Measurements from ENCODE around the gene TIFAB. TPM values are rescaled to one million over a fixed set of nuclear protein-coding genes. Genes with fewer than 3 reads are reported as not detected.

TIFAB gene
- total RNA-seq, 1 experiment from 2014 or later = not detected

- DNase-seq (ENCODE audit: low read depth) = no peak
Observed at GRCh38 chr5:135458356-135458755, 6.2 kb upstream of the TIFAB start.

- DNase-seq (ENCODE audit: low read depth) = peak; percentile 60
Observed at GRCh38 chr5:135457424-135458071, 5.4 kb upstream of the TIFAB start.

DNA sequence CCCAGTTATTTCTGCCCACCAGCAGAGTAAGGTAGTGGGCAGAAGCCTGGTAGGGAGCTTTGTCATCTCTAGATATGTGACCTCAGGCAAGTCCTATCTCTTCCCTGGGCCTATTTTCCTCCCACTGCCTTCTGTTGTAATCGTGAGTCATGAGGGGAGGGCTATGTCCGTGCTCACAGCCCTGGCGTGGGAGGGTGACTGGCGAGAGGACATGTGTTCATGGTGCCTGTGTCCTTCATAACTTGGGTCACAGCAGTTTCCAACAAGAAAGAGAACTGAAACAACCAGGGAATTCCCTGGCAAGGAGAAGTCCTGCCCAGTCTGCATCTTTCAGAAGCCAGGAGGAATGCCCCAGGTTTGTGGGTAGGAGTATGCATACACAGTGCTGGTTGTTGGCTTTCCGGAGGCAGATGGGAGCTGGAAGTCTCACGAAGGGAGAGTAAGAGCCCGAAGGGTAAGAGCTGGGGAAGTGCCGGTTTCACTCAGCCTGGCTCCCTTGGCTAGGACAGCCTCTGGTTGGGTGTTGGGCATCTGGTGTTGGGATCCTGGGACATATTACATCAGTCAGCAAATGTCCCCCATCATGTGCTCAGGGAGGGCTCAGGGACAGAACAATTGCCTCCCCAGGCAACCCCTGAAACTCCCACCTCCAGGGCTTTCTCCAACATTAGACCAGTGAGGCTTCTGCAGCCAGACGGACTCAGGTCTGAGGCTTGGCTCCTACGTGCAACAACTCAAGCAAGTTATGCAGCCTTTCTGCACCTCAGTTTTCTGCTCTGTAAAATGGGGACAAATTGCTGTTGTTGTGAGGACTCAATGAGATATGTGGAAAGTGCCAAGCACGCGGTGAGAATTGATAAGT is 4.3 kb upstream of the TIFAB start:
- DNase-seq (ENCODE audit: low read depth) = peak; percentile 88

DNA sequence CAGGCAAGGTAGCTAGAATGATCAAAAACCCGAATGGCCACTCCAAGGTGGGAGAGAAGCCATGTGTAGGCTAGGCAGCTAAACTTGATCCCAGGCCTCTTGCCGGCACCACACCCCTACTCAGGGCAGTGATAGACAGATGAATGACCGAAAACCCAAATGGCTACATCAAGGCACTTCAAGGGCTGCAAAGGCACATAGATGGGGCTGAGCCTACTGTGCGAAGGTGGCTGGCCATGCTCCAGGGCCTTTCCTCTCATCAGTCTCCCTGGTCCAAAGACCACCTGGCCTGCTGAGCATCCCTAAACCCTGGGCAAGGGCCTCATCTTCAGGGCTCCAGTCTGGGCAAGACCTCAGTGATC is 3.7 kb upstream of the TIFAB start:
- DNase-seq (ENCODE audit: low read depth) = no peak

DNA sequence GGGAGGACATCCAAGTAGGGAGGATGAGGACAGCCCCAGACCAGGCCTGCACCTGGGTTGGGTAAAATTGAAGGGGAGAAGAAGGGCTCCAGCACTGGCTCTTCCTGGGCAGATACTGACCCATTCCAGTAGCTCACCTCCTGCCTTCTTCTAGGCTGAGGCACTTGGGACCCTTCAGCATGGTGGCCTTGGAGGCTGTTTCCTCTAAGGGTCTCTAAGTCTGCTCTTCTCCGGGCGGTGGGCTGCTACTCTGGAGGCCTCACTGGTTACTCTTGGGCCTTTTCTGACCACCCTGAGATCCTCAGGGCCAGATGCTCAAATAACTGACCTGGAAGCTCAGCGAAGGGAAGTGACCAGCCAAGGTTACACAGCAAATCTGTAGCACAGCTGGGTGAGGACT is 2.8 kb upstream of the TIFAB start:
- no peak for DNase-seq (ENCODE audit: low read depth)

DNA sequence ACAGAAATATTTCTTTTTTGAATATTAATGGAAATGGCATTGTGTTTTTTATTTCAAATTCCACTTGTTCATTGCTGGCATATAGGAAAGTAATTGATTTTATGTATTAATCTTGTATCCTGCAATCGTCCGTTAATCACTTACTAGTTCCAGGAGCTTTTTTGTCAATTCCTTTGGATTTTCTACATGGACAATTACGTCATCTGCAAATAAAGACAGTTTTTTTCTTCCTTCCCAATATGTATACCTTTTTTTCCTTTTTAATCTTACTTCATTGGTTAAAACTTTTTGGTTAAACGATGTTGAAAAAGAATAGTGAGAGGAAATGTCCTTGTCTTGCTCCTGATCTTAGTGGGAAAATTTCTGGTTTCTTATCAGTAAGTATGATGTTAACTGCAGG is 1.5 kb upstream of the TIFAB start:
- DNase-seq (ENCODE audit: low read depth) = no peak

GRCh38 chr5:135451581-135452320 is 400 bp downstream of the TIFAB start:
- no peak for DNase-seq (ENCODE audit: low read depth)

DNA sequence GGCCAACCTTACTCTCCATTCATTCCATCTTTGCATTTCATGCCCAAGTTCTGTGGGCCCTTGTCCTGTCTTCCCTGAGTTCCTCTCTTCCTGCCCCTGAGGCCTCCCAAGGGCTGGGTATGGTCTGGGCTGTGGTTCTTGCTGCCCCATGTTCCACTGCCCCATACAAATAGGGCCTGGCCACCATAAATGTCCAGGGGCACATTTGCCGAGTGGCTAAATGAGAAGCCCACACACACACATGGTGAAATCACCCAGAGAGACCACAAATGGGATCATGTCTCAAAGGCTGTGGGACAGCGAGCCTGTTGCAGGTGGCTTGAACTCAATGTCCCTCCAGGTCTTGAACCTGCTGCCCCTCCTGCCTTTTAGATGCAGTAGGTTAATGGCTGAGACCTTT is 1.2 kb downstream of the TIFAB start:
- no peak for DNase-seq (ENCODE audit: low read depth)

DNA sequence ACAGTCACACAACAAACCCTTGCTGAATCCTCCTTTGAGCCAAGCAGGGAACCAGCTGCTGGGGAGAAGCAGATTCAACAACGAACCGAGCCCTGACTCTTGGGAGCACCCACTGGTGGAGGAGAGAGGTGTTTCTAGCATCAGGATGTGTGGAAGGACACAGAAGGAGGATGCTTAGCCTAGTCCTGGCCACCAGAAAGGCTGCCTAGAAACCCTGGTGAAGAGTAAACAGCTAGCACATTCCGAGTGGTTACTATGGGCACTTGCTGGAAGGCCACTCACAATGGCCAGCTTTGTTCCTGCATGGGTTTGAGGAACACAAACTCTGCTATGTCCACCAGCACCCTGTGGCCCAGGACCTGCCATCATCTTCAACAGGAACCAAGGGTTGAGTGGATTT is 1.8 kb downstream of the TIFAB start:
- no peak for DNase-seq (ENCODE audit: low read depth)

DNA sequence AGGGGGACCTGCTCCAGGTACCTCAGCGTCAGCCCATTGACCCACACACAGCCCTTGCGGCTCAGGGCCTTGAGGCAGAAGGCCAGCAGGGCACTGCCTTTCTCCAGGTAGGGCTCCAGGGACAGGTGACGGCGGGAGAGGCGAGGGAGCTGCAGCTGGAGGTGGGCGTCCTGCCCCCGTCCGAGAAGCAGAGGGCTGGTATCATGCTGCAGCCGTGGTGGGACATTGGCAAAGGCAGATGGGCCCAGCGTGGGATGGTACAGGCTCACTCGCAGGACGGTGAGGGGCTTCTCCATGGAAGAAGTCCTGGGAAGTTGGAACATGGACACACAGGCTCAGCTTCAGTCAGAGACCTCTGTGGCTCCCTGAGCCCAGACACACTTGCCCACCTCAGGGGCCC is 2.5 kb downstream of the TIFAB start:
- no peak for DNase-seq (ENCODE audit: low read depth)

- peak; percentile 65 for DNase-seq (ENCODE audit: low read depth)
Observed at GRCh38 chr5:135448791-135449507, 3.2 kb downstream of the TIFAB start.

DNA sequence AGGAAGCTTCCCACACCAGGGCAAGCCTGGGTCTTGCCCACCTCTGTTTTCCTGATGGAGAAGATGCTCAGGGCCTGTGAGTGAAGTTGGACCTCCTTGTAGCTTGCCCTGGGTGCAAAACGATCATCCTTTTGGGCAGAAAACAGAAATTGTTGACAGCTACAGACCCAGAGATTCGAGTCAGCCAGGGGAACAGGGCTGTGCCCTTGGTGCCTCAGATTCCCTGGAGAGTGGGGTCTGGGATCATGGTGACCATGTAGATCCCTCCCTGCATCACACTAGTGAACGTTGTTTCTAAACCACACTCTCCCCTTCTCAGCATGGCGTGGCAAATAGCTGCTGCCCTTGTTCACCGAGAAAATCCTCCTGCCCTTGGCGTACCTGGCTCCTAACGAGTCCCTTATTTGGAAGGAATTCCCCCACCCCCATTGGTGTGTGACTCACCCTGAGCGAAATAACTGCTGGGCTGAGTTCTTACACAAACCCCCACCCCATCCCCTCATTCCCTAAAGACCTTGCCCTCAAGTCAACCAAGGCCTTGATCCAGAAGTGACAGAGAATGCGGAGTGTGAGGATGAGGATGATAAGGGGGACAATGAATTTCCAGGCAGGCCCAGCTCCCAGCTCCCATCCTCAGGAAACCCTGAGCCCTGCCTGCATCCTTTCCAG is 3.9 kb downstream of the TIFAB start:
- DNase-seq (ENCODE audit: low read depth) = peak; percentile 40

DNA sequence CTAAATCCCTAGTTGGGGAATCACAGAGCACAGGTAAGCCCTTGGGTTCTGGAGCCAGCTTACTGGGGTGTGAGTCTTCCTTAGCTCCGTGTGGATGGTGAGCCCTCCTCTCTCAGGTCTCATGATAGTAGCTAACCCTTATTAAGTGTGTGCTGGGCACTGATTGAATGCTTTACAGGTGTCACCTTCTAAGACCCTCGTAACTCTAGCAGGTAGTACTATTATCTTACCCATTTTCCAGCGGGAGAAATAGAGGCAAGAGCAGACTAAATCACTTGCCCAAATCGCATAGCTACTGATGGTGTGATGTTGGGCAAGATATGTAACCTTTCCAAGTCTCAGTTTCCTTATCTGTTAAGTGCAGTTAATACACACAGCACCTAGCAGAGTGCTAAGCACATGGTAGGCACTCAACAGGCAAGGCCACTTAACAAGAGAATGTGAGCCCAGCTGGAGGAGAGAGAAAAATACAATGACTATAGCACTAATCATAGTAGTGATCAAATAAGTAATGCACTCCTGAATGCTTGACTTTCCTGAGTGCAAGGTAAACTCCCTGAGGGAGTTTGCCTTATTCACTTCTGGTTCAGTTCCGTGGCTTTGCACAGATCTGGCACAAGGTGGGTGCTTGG is 4.7 kb downstream of the TIFAB start, which contains the start of gene DCANP1:
DCANP1 (minus strand) TSS at position 51 of the 632 bp plus-strand sequence. CDS start 240 bp downstream, outside the sequence.
- DNase-seq (ENCODE audit: low read depth) = no peak

DNA sequence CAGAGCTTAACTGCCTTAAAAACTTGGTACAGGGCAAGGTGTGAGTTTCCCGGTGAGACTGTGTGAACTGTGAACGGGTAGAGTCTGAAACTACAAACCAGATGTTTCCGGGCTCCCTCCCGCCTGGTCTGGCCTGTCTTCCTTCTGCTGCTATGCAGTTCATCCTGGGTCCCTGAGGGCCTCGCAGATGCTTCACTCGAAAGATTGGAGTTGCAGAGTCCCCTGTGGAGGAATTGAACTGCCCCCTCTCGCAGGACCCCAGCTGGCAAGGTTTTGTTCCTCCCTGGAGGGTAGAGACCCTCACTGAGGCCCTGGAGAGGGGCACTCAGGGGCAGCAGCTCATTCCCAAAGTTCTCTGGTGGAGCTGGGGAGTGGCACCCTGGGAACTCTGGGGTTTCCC is 5.5 kb downstream of the TIFAB start:
- no peak for DNase-seq (ENCODE audit: low read depth)

GRCh38 chr5:135446206-135446605 is 5.9 kb downstream of the TIFAB start:
- no peak for DNase-seq (ENCODE audit: low read depth)

DNA sequence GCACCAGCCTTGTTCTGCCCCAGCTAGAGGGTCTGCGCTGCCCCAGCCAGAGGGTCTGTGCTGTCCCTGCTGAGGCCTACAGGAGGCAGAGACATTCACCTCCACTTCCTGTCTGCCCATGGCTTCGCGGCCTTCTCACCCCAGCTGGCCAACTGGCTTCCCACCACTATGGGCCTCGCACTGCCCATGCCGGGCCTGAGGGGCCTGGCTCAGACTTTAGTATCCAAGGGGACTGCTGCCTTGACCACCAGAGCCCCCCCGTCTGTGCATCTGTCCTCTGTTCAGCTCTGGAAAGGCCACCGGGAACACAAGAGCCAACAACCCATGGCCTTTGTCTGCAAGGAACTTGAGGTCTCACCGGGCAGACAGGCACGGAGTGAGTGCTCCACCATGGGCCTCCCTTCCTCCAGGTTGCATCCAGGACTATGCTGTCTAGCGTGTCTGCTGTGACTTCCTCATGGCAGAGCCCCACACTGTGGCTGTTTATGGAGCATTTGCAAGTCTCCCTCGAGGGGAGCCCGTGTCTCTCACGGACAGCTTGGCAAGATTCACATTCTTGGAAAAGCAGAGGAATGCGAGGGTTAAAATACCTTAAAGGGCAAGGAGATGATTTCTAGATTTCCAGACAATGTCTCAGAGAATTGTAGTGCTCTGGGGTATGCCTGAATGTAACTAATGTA is 6.7 kb downstream of the TIFAB start:
- no peak for DNase-seq (ENCODE audit: low read depth)

- no peak for DNase-seq (ENCODE audit: low read depth)
Observed at GRCh38 chr5:135444881-135445280, 7.3 kb downstream of the TIFAB start.

DNA sequence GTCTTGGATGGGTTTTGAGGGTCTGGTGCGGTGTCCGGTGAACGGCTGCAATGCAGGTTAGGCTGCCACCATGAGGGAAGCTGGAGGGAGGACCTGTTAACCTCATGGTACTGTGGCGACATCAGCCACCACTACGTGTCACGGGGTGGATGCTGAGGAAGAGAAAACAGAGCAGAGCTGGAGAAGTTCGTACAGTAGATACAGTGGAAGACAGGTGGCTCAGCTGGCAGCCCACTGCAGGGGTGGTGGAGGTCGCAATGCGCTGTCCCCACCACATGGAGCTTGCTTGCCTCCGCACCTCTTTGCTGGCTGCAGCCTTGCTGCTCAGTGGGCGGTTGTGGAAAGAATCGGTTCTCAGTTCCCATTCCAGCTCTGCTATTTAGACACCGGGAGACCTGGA is 7.8 kb downstream of the TIFAB start:
- no peak for DNase-seq (ENCODE audit: low read depth)

DNA sequence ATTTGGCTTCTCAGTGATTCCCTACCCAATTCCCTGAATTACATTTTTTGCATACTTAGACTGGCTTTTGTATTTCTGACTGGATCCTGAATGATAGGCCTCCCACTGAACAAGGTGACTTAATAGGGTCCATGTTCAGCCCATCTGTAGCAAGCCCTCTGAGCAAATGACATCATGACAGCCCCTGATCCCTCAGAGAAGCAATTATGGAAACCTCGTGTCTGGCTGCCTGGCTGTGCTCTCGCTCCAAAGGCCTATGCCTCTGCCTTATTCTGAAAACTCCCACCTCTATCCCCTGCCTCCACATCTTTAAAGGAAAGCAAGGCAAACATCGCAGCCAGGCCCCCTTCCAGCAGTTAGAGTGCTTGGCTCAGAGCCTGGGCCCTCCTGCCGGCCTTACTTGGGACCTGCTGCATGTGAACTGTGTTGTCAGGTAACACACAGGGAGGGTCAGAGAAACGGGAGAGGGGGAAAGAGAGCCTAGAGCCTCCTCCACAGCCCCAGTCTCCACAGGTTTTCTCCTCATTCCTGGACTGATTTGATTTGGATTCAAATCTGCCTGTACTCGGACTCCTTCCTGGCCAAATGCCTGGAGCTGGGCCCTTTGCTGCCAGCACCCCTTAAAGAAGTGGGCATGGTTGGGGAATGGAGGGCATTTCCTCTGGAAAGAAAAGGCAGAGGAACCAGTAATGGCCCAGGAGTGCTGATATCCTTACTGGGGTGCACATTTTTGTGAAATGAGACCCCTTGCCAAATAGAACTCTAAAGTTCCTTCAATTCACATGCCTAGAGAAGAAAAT is 8.8 kb downstream of the TIFAB start:
- no peak for DNase-seq (ENCODE audit: low read depth)

Data from M059J (cell line).